GM13977 (cell line): ENCODE results near the gene SEH1L.

Experiments
- DNase-seq: peaks from one replicate; pipeline ENCODE4 v3.0.0; 2012; ENCODE audit warnings: low spot score
- CTCF ChIP-seq: IDR thresholded peaks from 2 replicates; pipeline ENCODE4 v1.5.1; 2012; ENCODE audit warnings: mild to moderate bottlenecking, control low read depth; ENCODE audit not compliant: insufficient read depth; ENCODE audit errors: extremely low read depth, missing control alignments
- in situ Hi-C: fragments of 300-500 bp; cut with MboI; formaldehyde crosslinking; loops from one replicate; pipeline ENCODE4 v1.12.0; 2022; ENCODE audit warnings: low sequenced_read_pairs, low pct_unique_long_range_greater_than_20kb, mixed read lengths, inconsistent platforms; ENCODE audit not compliant: unreplicated experiment

Gene SEH1L

GRCh38 chr18:12939162-12939561 is 8.6 kb upstream of the SEH1L start:
- no peak for DNase-seq
- no peak for TF ChIP-seq CTCF
- in situ Hi-C loops: loop anchor here (10.0 to 25.0 kb wide), 2 partner anchors 214 to 552 kb away; partner anchors contain the start of gene AFG3L2

DNA sequence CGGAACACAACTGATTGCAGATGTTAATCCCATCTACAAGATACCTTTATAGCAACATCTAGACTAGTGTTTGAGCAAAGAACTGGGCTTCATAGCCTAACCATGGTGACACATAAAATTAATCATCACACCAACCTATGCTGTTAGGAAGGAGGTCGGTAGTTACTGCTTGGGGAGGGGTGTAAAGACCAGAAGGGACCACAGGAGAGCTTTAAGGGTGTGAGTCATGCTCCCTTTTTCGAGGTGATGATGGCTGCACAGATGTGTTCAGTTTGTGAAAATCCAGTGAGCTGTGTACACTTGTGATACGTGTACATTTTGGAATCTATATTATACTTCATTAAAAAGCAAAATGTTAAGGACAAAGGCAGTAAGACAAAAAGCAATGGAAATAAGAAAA is 4.6 kb upstream of the SEH1L start:
- no peak for TF ChIP-seq CTCF
- in situ Hi-C loops: loop anchor here (25.0 kb wide), 1 partner anchor 556 kb away; the partner anchor contains the start of gene AFG3L2
- no peak for DNase-seq

GRCh38 chr18:12944709-12945108 is 3.1 kb upstream of the SEH1L start:
- in situ Hi-C loops: loop anchor here (25.0 kb wide), 1 partner anchor 557 kb away; the partner anchor contains the start of gene AFG3L2
- DNase-seq: no peak
- TF ChIP-seq CTCF: no peak

DNA sequence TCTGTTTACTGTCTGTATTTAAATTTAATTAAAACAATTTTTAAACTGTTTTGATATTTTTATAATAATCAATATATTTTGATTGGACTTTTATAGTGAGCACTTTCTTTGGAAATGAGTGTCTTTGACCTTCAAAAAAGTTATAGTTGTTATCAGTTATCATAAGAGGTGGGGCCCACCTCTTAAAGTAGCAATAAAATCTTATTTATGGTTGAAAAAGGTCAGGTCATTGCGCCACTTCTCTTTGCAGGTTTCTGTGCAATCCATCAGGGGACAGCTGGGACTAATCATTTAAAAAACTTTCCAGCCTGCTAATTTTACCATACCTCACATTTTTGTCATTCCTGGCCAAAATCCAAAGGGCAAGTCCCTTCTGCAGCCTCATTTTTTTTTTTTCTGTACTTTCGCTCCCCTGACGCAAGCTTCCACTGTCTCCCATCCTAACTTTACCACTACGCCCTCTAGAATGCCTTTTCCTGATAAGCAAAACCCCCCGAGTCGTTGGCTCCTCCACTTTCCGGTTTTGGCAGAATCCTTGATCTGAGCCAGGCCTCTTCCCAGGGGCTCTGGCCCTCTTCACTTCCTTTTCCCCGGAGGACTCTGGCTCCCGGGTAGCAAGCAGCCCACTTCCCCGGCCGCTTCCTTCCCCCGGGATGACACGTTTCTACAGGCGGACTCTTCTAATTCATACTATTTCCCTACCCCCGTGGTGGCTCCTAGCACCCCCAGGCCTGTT is 1.1 kb upstream of the SEH1L start:
- in situ Hi-C loops: loop anchor here (25.0 kb wide), 1 partner anchor 559 kb away; the partner anchor contains the start of gene AFG3L2
- no peak for TF ChIP-seq CTCF
- DNase-seq: no peak

DNA sequence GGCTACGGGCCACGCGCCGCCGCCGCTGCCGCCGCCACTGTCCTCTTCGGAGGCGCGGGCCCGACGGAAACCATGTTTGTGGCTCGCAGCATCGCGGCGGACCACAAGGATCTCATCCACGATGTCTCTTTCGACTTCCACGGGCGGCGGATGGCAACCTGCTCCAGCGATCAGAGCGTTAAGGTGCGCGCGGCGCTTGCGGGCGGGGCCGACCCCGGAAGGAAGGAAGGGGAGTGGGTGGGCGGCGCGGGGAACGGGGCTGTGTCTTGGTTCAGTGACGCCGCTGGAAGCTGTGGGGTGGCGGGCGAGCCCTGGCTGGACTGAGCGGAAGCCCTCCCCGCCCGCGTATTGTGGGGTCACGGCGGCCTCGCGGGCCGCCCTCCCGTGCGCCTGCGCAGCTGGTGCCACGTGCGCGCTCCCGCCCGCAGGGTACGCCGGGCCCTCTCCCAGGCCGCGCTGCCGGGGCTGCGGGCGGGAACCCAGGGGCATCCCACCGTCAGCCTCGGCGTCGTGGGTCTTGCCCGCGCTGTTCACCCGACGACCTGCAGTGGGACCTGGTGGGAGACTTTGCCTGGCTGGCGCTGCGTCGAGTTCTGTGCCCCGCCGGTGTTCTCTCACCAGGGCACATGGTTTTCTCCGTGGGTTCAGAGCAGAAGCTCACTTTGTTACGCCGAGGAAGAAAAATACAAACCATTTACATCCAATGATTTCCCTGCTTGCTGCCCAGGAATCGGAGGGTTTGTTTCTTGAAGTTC is 416 bp downstream of the SEH1L start:
- DNase-seq: peak; percentile 91
- in situ Hi-C loops: loop anchor here (25.0 kb wide), 1 partner anchor 561 kb away; the partner anchor contains the start of gene AFG3L2
- no peak for TF ChIP-seq CTCF

DNA sequence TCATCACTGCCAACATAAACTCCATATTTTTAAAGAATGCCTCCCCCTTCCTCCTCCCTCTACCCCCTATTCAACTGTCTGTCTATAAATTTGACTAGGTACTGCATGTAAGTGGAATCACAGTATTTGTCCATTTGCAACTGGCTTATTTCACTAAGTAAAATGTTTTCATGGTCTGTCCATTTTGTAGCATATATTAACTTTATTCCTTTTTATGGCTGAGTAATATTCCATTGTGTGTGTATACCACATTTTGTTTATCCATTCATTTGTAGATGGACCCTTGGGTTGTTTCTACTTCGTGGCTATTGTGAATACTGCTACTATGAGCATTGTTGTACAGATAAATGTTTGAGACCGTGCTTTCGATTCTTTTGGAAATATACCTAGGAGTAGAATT is 10.7 kb downstream of the SEH1L start:
- no peak for TF ChIP-seq CTCF
- DNase-seq: no peak
- in situ Hi-C loops: no loop called here
